Pons (tissue), 1 donor: ENCODE data around the gene MEGF11.

Experiments
- DNase-seq: peaks from one replicate; pipeline ENCODE4 v3.0.0-alpha.2; 2016; ENCODE audit warnings: low spot score

The MEGF11 gene

DNA sequence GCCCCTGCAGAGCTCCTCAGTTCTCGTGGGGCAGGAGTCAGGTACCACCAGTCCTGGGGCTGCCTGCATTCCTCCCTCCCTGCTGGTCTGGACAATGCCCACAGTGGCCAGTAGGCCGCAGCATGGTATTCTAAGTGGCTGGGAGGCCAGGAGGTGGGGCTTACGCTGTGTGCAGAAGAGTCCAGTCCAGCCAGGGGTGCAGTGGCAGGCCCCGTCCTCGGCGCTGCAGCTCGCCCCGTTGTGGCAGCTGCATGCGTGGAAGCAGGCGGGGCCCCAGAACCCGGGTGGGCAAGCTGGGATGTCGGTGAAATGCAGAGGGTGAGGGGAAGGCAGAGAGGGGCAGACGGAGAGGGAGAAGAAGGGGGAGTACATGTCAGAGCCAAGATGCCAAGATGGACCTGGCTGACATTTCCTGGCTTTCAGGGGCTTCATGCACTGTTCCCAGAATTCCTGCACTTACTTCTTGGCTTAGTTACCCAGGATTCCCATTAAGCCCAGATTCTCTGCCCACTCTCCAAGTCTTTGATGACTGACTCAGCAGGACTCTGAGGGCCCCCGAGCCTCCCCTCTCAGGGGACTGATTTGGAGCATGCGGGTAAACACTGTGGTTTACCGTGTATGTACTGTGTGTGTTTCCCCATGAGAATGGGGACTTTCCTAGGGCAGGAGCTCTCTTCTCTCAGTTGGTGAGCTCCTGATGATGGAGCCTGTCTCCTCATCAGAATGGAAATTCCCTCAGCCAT, 336.7 kb downstream of the MEGF11 start:
- DNase-seq = peak; percentile 85

DNA sequence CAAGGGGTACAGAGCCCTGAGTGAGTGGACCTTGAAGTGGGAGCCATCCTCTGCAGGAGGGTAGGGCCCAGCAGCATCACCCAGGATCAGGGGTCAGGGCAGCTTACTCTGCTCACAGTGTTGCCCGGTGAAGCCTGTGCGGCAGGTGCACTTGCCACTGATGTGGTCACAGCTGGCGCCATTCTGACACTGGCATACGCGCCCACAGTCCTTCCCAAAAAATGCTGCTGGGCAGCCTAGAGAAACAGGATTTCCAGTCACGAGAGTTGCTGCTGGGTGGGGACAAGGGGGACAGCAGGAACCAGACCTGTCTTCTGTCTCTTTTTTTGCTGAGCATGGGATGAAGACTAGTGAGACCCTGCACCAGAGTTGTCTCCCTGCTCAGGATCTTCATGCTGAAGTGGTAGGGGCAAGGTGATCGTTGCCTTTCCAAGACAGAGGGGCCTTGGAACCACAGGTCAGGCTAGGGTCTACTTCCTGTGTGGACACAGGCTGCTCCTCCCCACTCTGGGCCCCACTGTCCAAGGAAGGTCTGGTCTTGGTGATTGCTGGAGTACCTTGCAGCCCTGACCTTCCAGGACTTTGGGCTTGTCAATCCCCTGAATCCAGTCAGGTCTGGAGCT, 337.4 kb downstream of the MEGF11 start:
- DNase-seq = no peak

DNA sequence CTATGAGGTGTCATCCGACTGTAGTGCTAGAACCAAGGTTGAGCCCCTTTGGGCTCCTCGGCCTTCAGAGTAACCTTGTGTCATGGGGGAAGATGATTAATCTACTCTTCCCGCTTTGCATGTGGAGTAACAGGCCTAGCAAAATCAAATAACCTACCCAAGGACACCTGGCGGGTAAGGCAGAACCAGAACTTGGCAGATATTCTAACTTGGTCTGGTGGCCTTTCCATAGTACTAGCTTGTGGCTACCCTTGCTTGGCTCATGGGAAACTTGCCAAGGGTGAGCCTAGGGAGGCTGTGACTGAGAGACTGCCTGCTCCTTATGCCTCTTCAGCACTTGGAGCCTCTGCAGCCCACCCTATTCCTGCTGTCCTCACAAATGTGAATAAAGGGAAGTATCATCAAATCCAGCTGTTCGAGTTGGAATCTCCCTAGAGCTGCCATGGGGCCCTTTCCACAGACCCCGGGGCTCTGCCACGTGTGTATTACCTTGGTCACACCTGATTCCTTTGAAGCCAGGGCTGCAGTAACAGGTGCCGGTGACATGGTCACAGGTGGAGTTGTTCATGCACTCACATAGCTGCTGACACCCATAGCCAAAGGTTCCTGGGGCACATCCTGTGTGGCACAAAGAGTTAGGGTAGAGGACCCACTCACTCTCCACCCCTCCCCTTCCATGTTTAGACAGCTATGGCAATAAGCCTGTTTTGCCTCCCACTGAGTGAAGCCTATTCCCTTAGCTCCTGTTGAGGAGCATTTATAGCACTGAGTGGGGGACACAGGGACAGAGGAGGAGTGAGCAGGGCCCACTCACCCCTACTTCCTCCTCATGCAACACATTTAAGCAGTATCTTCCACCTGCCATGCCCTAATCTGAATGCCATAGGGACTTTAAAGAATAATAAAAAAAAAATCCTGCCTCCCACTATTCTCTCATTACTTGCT, 338.3 kb downstream of the MEGF11 start:
- DNase-seq = no peak

DNA sequence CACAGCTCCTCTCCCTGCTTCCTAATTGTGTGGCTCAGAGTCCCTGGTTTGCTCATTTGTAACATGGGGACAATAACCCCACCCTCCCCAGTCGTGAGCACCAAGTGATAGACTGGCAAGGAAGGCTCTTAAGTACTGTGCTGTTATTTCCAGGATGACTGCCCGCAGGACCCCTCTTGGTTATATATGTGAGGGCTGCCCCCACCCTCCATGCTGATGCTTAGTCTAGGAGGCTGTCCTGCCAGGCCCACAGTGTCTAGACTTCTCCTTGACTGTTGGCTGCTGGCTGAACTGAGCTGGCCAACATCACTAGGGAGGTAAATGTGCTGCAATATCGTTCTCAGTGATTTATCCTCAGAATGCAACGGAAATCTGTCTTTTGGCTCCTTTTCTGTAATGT, 339.2 kb downstream of the MEGF11 start:
- no peak for DNase-seq

DNA sequence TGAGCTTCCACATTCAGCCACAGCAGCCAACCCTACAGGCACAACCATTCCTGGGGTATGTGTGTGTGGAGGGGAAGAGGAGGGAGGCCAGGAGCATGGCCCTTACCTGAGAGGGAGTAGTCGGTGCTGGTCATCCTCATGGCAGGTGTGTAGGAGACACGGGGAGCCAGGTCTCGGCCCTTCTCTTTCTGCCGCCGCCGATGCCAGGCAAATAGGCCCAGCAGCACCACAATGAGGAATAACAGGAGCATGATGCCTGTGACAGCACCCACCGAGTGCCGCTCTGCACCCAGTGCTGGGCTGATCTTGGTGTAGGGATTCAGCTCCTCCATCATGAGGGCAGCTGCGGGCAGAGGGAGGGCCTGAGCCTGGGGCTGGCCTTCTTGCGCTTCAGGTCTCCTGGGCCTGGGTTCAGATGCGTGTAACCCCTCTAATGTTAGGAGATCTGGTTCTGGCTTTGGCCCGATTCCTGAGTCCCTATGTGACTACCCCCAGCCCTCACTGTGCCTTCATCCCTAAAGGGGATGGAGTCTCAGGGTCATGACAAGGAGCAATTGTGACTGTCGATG, 339.8 kb downstream of the MEGF11 start:
- no peak for DNase-seq

DNA sequence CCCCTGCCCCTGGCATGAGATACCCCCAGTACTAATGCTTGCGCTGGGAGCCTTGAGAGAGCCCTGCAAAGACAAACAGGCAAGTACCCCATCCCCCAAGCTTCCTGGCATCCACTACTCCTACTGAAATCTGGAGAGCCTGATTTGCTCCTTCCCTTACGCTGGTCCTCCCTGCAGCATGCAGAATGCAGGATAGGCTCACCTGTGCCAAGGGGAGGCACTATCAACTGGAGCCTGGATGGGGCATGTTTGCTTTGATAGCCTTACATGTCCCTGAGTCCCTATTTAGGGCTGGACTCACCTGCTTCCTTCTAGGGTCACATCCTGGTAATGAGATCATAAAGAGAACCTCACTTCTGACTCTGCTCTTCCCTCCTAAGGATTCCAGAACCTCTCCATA, 341.3 kb downstream of the MEGF11 start:
- DNase-seq = no peak

DNA sequence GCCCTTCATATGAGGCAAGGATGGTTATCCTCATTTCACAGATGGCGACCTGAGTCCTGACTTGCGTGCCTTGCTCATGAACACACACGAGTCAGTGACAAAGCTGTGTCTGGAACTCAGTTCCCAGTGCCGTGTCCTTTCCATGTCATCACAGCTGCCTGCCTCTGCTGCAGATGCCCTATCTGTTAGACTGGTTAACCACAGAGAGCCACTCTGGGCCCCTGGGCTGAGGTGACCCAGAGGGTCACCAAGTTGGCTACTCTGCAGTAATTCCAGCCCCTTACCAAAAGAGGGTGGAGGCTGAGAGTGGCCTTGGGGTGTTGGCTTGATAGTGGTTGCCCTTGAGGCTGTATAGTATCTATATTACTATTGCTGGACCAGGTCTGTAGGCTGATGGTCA, 343.2 kb downstream of the MEGF11 start:
- no peak for DNase-seq

DNA sequence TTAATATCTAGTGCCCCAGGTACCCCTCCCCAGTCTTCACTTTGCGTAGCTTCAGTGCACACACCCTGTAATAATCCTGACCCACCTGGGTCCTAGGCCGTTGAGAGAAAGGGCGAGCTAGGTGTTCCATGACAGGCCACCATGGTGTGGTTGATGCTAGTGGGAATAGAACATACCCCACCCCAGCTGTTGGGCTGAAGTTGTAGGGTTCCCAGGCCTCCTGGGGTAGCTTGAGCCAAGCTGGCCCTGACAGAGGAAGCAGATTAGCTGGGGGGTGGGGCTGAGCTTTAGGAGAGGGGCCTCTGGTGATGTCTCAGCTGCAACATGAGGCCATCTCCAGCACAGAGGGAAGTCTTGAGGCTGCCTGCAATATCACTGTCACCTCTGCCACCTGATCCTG, 343.7 kb downstream of the MEGF11 start:
- no peak for DNase-seq

DNA sequence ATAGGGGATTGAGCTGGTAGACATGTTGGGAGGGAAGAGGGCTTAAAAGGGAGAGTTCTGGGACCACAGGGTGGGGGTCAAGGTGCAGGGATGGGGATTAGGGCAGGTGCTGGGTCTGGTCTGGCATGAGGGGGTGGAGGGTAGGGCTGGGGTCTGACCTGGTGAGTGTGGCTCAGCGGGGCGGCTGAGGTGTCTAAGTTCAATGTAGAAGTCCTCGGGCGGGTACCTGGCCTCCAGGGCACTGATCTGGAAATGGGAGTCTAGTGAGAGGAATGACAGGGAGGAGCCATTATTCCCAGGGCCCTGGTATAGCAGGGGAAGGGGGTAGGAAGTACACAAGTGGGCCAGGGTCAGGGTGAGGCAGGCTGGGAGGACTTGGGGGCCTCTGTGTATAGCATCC, 344.7 kb downstream of the MEGF11 start:
- no peak for DNase-seq

DNA sequence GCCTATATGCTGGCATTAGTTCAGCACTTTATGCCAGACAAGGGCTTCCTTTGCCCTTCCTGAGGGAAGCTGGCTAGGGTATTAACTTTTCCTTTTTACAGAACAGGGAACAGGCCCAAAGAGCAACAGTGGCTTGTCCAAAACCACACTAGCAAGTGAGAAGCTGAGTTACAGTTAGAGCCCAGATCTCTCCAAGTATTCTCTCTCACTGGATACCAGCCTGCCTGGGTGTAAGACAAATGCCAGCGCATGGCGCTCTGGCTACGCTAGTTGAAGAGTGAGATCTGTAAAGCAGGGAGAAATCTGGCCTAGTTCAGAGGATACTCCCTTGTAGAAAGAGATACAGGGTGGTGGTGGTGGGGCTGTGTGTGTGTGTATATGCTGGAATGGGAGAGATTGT, 345.9 kb downstream of the MEGF11 start:
- DNase-seq = no peak

DNA sequence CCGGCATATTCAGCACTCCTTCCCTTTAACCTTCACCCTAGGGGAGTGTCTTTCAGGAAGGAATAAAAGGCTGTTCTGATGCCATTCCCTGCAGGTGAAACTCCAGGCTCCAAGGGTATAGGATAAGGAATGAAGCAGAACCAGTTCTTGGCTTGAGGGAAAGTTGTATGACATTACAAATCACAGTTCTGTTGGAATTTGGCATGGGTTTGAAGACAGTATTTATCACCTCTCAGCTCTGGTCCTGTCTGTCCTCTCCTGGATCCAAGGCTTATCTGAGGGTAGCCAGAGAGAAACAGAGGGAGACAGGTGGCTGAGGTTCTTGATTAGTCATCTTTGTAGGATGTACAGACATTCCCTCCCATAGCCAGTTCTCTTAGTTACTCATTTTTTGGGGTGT, 347.2 kb downstream of the MEGF11 start:
- peak; percentile 12 for DNase-seq

DNA sequence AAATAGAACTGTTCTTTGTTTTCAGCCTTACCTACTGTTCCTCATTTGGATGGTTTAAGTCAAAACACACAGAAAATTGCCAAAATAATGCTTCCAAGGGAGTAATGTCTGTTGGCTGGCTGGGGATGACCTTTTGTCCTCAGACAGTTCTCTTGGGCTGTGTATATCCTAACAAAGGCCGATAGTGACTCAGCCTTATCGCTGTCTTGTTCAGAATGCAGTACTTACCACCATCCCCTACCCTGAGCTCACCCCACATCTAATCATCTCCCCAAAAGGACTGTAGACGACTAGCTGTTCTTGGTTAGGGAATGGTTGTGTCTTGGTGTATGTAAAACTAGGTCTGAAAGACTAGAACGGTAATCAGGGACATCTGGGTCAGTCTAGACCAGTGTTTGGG, 349.2 kb downstream of the MEGF11 start:
- no peak for DNase-seq

DNA sequence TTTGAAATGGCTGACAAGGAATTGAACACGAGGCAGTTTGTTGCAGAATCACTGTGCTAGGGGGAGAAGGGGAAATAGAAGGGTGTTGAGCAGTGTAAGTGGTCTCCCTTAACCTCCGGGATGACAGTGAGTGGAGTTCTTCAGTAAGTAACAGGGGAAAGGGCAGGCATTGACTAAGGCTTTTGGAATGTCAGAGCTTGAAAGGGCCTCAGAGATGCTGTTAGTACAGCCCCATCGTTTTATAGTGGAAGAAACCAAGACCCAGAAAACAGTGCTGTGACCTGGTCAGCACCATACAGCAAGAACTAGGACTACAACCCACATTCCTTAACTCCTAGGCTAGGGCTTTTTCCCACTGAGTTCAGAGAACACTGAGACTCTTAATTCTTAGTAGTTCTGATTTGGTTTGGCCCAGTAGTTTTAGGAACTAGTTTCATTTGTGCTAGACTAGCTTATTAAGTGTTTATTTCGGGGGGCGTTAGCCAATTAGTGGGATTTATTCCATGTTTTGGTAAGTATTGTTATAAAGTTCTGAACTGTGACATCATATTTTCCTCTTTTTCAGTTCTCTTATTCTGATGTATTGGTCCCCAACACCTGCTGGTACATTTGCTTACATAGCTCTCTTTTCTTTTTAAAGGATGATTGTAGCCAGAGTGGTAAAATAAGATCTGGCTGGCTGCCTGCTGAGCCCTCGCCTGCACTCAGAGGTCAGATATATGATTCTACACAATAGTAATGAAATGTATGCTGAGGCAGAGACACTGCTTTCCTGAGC, 350.1 kb downstream of the MEGF11 start:
- no peak for DNase-seq

DNA sequence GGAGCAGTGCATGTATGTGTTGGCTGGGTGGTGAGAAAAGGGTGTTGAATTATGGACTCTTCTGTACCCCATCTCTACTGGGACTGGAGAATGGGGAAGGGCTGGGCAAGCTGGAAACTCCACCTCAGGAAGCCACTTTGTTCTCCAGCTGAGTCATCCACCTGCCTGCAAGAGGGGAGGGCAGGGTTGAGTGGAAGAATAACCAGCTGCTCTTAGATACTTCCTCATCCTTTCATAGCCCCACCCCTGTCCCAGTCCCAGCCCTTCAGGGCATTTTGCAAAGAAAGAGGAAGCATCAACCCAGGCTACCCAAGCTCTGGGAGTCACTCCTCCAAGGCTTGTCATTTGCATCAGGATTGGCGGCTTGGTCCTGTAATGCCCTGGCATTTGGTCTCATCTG, 351.2 kb downstream of the MEGF11 start:
- DNase-seq = peak; percentile 81

DNA sequence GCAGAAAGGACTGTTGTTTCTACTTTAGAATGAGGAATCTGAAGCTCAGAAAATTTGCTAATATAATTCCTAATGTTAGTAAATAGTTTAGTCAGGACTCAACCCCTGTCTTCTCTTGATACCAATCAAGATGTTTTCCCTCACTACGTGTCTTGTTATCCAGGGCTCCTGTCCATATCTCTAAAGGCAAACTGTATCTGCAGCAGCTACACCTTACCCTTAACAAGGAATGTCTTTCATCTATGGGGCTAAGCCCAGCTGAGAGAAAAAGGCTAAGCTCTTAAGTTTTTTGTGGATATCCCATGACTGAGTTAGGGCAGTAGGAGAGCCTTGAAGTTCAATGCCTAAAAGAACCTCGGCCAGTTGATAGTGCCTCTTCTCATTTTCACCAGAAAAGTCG, 351.7 kb downstream of the MEGF11 start:
- DNase-seq = no peak

DNA sequence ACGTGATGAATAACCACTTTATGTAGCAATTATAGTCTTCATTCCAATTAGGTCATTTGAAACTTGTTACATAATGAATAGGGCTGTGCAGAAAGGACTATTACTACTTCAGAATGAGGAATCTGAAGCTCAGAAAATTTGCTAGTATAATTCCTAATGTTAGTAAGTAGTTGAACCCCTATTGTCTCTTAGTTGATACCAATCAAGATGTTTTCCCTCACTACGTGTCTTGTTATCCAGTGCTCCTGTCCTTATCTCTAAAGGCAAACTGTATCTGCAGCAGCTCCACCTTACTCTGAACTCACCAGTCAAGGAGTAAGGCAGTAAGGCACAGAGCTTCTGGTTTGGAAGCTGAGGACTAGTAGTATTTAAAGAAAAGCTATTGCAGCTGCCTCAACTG, 352.2 kb downstream of the MEGF11 start:
- no peak for DNase-seq

DNA sequence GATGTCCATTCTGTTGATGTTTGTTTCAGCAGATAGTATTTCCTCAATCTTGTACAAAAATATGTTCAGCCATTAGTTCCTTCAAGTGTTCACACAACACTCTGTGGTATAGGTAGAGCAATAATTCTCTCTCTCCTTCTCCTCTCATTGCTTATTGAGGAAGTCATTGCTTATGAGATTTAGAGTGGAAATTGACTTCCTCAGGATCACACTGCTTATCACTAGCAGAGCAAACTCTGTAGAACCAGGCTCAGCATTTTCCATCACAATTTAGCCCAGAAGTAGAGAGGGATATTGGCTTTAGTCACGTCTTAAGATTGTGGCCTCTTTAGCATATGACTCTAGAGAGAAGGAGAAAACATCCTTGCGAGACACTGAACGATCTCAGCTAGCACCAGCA, 353.1 kb downstream of the MEGF11 start:
- no peak for DNase-seq

DNA sequence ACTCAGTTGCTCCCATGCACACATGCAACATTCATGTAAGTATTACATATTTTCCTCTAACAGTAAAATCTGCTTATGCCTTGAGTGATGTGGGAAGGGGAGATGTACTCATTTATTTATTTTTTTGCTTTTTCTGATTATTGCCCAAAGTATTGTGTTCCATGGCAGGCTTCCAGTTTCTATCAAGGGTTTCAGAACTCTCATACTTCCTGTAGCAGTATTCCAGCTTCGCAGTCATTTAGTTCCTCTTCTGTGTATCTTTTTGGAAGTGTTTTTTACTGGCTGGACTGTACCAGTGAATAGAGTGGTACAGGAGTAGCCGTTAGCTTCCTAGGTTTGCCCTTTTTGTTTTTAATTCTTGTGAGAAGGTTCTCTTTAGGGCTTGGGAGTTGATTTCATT, 357.3 kb downstream of the MEGF11 start:
- peak; percentile 25 for DNase-seq

DNA sequence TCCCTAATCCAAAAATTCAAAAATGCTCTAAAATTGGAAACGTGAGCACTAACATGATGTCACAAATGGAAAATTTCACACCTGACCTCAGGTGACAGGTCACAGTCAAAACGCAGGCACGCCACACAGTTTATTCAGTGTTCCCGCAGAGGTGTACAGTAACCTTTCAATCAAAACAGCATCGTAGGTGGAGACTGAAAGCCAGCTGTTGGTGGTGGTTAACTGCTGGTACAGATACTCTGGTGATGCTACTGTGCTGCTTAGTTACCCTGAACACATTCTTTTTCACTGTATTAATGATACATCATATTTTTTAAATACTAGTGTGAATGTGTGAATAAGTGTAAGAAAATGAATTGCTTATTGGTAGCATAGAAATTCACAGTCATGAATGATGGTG, 360.5 kb downstream of the MEGF11 start:
- DNase-seq = no peak

DNA sequence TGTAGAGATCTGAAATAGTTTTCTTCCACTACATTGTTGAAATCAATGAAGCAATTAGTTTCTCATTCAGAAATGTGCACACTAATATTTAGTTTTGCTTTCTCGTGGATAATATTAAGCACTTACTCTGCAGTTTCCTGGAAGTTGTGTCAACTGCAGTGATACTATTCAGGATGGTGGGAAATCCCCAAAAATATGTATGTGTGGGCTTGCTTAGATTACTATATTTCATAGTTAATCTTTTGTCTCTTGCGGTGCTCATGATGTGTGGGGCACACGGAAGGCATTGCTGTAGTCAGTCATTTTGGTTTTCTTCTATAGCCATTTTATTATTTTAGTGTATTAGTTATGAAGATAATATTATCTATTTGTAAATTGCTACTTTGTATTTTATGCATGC, 364.6 kb downstream of the MEGF11 start:
- DNase-seq = no peak

DNA sequence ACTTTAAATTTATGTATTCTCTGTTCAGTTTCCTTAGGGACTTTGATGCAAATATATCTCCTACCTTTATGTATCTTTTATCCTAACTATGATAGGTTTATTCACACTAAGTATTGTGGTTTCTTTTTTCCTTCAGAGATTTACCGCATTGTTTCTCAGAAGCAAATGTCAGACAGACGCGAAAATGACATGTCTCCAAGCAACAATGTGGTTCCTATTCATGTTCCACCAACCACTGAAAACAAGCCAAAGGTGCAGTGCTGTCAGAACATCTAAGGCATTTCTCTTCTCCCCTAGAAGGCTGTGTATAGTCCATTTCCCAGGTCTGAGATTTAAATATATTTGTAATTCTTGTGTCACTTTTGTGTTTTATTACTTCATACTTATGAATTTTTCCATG, 366.0 kb downstream of the MEGF11 start:
- no peak for DNase-seq
